NOMO-1 (cell line): Measurements from ENCODE around the gene DENR.
"Not testable (repeated sequence)": the region's sequence is repeated elsewhere in the genome, so short reads cannot be mapped to it uniquely, and the experiment has no call there.

Source experiments
- DNase-seq, 2 experiments: peaks; one replicate each; lab custom pipeline; 2025; ENCODE audit not compliant: unreplicated experiment in 2 of 2; lab: John Stamatoyannopoulos, UW

DENR gene

GRCh38 chr12:122738571-122738970 lies 14.1 kb upstream of the DENR start:
- no peak for DNase-seq

DNA sequence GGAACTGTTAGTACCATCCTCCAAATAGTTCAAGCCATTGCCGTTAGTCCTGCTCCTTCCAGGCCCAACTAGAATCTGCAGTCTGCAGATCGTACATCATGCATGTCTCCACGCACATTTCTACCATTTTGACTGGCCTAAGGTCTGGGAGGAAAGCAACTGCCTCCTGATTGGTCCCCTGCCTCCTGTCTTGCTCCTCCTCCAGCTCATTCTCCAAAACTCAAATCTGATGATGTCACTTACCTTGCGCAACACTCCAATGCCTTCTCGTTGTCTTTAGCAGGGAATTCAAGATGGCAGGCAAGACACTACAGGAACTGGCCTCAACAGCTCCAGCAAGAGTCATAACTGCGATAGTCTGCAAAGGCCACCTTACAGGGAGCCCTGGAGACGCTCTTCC lies 12.3 kb upstream of the DENR start:
- DNase-seq, result no peak

DNA sequence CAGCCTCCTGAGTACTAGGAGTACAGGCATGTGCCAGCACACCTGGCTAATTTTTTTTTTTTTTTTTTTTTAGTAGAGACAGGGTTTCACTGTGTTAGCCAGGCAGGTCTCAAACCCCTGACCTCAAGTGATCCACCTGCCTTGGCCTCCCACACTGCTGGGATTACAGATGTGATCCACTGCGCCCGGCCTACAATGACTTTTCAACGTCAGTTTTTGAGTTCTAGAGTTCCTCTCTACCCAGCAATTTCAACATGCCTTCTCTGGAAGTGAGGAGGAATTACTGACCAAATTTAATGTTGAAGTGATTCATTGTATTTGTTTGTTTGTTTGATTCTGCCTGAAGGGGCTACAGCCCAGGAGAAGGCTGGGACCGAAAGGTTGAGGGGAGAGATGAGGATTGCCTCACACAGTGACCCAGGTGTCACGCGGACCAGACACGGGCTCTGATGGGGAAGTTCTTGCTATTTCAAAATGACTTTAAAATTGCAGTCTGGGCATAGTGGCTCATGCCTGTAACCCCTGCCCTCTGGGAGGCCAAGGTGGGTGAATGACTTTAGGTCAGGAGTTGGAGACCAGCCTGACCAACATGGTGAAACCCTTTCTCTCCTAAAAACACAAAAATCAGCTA lies 8.6 kb upstream of the DENR start:
- DNase-seq, result peak; percentile 58 to 59

DNA sequence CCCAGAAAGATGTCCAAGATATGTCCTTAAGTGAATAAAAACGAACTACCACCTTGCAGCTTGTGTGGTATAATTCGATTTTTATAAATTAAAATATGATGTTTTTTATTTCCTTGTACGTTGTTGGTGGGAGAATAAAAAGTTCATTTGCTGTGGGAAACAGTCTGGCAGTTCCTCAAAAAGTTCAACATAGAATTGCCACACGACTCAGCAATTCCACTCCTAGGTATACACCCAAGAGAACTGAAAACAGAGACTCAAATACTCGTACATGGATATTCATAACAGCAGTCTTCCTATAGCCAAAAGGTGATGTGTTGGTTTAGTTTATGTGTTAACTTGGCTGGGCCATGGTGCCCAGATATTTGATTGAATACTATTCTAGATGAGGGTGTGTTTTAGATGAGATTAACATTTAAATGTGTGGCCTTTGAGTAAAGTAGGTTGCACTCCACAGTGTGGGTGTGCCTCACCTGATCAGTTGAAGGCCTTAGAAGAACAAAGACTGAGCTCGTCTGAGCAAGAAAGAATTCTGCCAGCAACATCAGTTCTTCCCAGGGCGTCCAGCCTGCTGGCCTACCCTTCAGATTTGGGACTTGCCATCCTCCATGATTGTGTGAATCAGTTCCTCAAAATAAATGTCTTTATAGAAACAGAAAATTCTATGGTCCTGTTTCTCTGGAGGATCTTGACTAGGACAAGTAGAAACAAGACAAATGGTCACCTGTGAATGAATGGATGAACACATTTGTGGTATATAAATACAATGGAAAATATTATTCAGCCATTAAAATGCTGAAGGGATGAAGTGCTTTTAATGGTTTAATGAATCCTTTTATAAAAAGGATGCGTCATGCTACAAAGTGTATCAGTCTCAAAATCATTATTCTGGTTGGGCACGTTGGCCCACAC lies 5.1 kb upstream of the DENR start:
- peak in 1 of 2 experiments; percentile 20 for DNase-seq

GRCh38 chr12:122749569-122750332 lies 2.9 kb upstream of the DENR start:
- no peak for DNase-seq

GRCh38 chr12:122750781-122751515 lies 1.7 kb upstream of the DENR start:
- not testable (repeated sequence) for DNase-seq

DNA sequence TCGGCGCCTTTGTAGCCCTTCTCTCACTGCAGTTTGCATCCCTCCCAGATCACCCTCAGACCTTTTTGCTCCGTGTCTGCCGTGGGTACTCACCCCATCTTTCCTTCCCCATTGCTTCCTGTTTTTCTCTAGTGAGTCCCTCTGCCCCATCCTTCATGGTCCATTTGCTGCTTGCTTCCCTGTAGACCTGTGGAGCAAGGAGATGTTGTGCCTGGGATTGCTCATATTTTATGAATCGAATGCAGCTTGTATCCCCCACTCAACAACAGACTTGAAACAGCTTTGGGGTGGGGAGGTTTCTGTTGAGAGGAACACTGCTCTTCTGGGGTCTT lies 661 bp downstream of the DENR start:
- DNase-seq, result peak; percentile 28 to 49

DNA sequence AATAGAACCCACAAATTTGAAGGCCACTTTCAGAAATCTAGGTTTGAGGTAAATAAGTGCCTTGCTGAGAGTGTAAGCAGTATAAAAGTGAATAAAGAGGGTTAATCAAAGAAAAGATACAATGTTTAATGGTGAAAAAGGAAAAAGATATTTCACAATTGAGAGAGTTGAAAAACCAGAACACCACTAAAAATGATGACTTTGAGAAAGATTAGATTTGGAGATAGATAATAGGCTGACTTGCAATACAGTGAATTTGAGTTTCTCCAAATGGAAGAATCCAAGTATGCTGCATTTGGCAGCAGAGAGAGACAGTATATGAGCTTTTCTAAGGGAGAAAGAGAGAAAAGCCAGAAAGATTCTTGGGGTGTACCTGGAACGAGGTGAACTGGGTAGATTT lies 2.2 kb downstream of the DENR start:
- DNase-seq, result no peak

- no peak for DNase-seq
Observed at GRCh38 chr12:122757568-122757967, 4.9 kb downstream of the DENR start.

DNA sequence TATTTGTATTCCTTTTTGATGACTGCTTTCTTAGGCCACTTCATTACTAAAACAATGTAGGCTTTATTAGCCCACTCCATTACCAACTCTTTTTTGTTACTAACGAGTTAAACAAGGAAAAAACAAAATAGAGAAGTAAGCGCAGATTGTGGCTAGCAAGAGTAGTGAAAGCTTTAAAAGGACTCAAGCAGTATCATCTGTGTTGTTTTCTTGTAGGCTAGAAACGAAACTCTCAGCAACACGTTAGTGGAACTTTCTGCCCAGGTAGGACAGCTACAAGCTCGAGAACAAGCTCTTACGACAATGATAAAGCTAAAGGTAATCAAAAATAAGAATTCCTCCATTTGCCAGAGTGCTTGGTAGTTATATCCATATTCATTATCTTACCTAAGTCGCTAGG lies 32.9 kb downstream of the DENR start:
- DNase-seq, result peak in 1 of 2 experiments; percentile 7

DNA sequence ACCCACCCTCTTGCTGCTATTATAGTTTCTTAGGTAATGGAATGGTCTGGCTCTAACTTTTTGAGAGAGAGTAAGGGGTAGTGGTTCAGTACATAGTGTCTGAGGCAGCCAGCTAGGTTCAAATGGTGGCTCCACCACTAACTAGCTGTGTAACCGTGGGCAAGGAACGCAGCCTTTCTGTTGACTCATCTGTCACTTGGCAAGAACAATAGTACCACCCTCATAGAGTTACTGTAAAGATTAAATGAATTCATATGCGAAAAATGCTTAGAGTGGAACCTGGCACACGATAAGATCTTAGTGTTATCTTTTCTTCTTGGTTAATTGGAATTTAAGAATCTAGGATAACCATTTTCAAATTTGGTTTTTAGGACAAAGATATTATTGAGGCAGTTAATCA lies 35.8 kb downstream of the DENR start:
- no peak for DNase-seq

DNA sequence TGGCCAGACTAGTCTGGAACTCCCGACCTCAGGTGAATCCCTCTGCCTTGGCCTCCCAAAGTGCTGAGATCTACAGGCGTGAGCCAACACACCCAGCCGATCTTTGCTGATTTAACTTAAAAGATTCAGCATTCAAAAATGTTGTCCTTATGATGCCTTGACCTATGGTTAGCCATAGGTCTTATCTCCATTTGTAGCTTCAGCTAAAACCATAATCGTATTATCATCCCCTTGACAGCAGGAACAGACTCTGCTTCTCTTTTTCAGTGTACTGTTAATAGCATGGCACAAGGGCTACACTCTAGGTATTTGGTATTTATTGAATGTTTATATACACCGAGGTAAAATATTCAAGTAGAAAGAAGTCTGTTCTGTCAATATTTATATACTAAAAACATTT lies 37.0 kb downstream of the DENR start:
- no peak for DNase-seq

GRCh38 chr12:122790393-122791075 lies 37.9 kb downstream of the DENR start:
- no peak for DNase-seq

- peak in 1 of 2 experiments; percentile 51 for DNase-seq
Observed at GRCh38 chr12:122793685-122794106, 41.1 kb downstream of the DENR start.

DNA sequence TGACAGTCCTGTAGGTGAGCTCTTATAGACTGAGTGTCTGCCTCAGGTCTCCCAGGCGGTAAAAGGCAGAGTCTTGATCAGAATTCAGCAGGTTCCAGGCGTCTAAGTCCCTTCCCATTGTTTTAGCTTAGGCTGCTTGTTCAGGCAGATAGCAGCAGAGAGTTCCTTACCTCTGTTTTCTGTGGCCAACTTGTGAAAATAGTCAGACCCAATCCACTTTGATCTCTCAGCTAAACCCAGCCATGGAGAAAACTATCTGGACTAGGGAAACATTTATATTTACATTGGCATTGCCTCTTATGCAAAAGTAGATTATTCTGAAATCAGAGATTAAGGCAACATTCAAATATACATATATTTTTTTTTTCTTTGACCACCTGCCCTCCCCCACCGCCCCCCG lies 43.2 kb downstream of the DENR start:
- no peak for DNase-seq

DNA sequence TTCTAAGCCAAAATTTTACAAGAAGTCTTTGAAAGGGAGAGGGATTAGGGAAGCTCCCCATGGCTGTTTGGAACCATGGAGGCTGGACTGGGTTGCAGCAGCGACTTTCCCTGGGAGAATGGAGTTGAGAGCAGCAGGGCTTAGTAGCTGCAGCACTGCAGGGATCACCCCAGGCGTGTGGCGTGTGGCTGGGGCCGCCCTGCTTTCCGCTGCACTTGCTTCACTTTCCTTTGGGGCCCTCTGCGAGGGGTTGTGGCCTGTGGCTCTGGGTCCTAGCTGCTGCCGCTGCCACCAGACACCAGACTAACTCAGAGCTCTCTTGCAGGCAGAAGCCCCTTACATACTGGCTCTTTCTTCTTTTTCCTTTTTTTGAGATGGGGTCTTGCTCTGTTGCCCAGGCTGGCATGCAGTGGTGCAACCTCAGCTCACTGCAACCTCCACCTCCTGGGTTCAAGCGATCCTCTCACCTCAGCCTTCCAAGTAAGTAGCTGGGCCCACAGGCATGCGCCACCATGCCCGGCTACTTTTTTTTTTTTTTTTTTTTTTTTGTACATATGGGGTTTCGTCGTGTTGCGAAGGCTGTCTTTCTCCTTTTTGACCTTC lies 47.1 kb downstream of the DENR start:
- peak; percentile 64 to 71 for DNase-seq

DNA sequence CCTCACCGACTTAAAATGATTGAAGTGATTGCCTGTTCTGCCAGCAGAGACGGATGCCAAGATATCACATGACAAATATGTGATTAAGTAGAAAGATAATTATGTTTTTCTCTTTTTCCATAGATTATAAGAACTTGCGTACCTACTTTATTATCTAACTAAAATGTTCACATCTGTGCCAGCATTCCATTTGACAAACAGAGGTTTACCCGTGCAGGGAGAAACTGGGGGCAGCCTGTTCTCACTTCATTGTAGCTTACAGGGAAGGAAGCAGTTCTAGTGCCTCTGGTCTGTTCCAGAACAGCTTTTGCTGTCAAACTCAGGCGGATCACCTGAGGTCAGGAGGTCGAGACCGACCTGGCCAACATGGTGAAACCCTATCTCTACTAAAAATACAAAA lies 51.3 kb downstream of the DENR start:
- no peak for DNase-seq

DNA sequence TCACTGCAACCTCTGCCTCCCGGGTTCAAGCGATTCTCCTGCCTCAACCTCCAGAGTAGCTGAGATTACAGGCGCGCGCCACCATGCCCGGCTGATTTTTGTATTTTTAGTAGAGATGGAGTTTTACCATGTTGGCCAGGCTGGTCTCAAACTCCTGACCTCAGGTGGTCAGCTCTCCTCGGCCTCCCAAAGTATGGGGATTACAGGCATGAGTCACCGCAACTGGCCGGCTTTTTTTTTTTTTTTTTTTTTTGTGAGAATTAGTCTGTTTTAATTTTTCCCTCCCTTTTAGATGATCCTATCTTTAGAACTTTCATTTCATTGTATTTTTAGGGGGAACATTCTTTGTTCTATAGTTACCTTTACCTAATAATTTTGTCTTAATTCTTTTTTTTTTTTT lies 52.3 kb downstream of the DENR start:
- not testable (repeated sequence) for DNase-seq

GRCh38 chr12:122807651-122808050 lies 55.0 kb downstream of the DENR start:
- DNase-seq, result no peak

DNA sequence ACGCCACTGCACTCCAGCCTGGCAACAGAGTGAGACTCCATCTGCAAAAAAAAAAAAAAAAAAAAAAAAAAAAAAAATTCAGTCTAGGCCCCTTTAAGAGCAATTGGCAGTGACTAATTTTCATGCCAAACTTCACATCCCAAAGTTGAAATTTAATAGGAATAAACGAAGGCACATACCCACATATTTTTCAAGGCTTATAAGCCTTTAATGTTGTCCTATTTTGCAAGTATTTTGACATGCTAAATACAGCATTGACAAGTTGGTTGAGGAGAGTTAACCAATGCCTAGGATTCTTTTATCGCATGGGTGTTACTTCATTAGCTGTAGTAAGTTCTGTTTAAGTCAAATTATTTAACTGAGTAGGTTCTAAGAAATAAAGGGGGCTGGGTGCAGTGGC lies 59.2 kb downstream of the DENR start:
- no peak for DNase-seq
